Measurements from ENCODE around the gene CEP250.

- TF ChIP-seq CTCF (conservative IDR thresholded peaks at IDR 0.05) = no peak
- TF ChIP-seq EZH2 (IDR thresholded peaks at IDR 0.05; ENCODE audit: low read depth) = no peak
Observed at GRCh38 chr20:35431621-35432429, 23.6 kb upstream of the CEP250 start.

Data from PC-9 (cell line).